H1 (cell line): ENCODE measurements around the gene DDX5. TPM values are rescaled to one million over a fixed set of nuclear protein-coding genes. Genes with fewer than 3 reads are reported as not detected.

ENCODE experiments used
- CTCF ChIA-PET: fragments of 300-600 bp; sonication (Branson Sonifier 250); formaldehyde crosslinking; loops from one replicate; lab custom pipeline; 2021; ENCODE audit not compliant: partially characterized antibody; lab: Charles Lee
- POLR2A ChIA-PET: fragments of 300-600 bp; sonication (Branson Sonifier 250); formaldehyde crosslinking; loops from one replicate; lab custom pipeline; 2021; ENCODE audit warnings: inconsistent platforms; ENCODE audit not compliant: partially characterized antibody; lab: Charles Lee
- DNase-seq, 2 experiments: peaks; one replicate each; pipeline versions ENCODE4 v3.0.0 to v3.0.0-alpha.2; 2010 to 2022; ENCODE audit warnings: low spot score in 2 of 2, low read depth in 1 of 2, mixed read lengths in 1 of 2
- FAIRE-seq: peaks from 2 replicates; lab custom pipeline; 2011; peaks lifted over from hg19 to GRCh38; lab: Jason Lieb, UNC
- H2AFZ ChIP-seq: 2 replicates; pipeline ENCODE4 v1.8.1; 2012; ENCODE audit warnings: low read length, inconsistent platforms
- H2AK5ac ChIP-seq: 2 replicates; pipeline ENCODE4 v1.6.1; 2013; ENCODE audit warnings: low read depth, low read length
- H2BK120ac ChIP-seq: replicated peaks from 2 replicates; pipeline ENCODE3; 2013; ENCODE audit warnings: low read depth, low read length, inconsistent platforms
- H2BK12ac ChIP-seq: 2 replicates; pipeline ENCODE4 v1.6.1; 2013; ENCODE audit warnings: low read depth, low read length
- H2BK15ac ChIP-seq: 2 replicates; pipeline ENCODE4 v1.6.1; 2013; ENCODE audit warnings: low read length
- H2BK20ac ChIP-seq: 2 replicates; pipeline ENCODE4 v1.6.1; 2013; ENCODE audit warnings: low read length
- H2BK5ac ChIP-seq: 2 replicates; pipeline ENCODE4 v1.6.1; 2013; ENCODE audit warnings: low read depth, low read length
- H3K14ac ChIP-seq: 2 replicates; pipeline ENCODE4 v1.6.1; 2013; ENCODE audit warnings: inconsistent platforms; ENCODE audit not compliant: insufficient read length
- H3K18ac ChIP-seq: 2 replicates; pipeline ENCODE4 v1.6.1; 2013; ENCODE audit warnings: low read length; ENCODE audit errors: extremely low read depth
- H3K23ac ChIP-seq: 2 replicates; pipeline ENCODE4 v1.6.1; 2013; ENCODE audit warnings: inconsistent platforms; ENCODE audit not compliant: insufficient read length
- H3K23me2 ChIP-seq: 2 replicates; pipeline ENCODE4 v1.6.1; 2013; ENCODE audit warnings: low read depth, low read length
- H3K27ac ChIP-seq: 2 replicates; pipeline ENCODE4 v1.6.1; 2011; ENCODE audit warnings: low read depth, low read length, inconsistent platforms
- H3K27me3 ChIP-seq, 4 experiments: replicated peaks in 1 of 4; 1 replicate in 1 of 4; 2 replicates in 3 of 4; pipeline versions ENCODE4 v1.6.1 to v1.8.1; 2011 to 2013; ENCODE audit warnings: low read length in 3 of 4, mild to moderate bottlenecking in 3 of 4, inconsistent platforms in 2 of 4, mixed read lengths in 2 of 4, moderate library complexity in 1 of 4; ENCODE audit not compliant: control insufficient read depth in 3 of 4, insufficient read depth in 3 of 4; ENCODE audit errors: extremely low read depth in 1 of 4
- H3K36me3 ChIP-seq, 4 experiments: 2 replicates each; pipeline versions ENCODE4 v1.6.1 to v1.8.1; 2011 to 2013; ENCODE audit warnings: mild to moderate bottlenecking in 4 of 4, low read length in 3 of 4, moderate library complexity in 2 of 4, control low read depth in 1 of 4, inconsistent platforms in 1 of 4; ENCODE audit not compliant: insufficient read depth in 4 of 4, control insufficient read depth in 2 of 4
- H3K4ac ChIP-seq: replicated peaks from 2 replicates; pipeline ENCODE3; 2013; ENCODE audit warnings: low read length, low read depth, mixed read lengths, inconsistent platforms; ENCODE audit not compliant: insufficient read length
- H3K4me1 ChIP-seq, 4 experiments: replicated peaks in 1 of 4; 1 replicate in 1 of 4; 2 replicates in 3 of 4; pipeline versions ENCODE4 v1.6.1 to v1.8.1; 2011 to 2013; ENCODE audit warnings: low read length in 3 of 4, inconsistent platforms in 2 of 4, mixed read lengths in 1 of 4; ENCODE audit not compliant: insufficient read depth in 4 of 4, control insufficient read depth in 3 of 4
- H3K4me2 ChIP-seq, 2 experiments: 2 replicates each; pipeline versions ENCODE4 v1.6.1 to v1.8.1; 2011 to 2013; ENCODE audit warnings: low read depth in 2 of 2, low read length in 2 of 2, control low read depth in 1 of 2, inconsistent platforms in 1 of 2, mild to moderate bottlenecking in 1 of 2; ENCODE audit not compliant: insufficient read depth in 1 of 2
- H3K4me3 ChIP-seq, 4 experiments: fragments of 200-600, 300-600 bp in 1 of 4; sonication (generic), shearing (Covaris generic), sonication (Bioruptor Twin) in 1 of 4; 2 replicates each; pipeline versions ENCODE4 v1.5.1 to v1.8.1; 2011 to 2016; ENCODE audit warnings: low read length in 4 of 4, low read depth in 3 of 4, control low read depth in 2 of 4, inconsistent platforms in 2 of 4, mild to moderate bottlenecking in 2 of 4, mixed read lengths in 1 of 4, moderate library complexity in 1 of 4; ENCODE audit not compliant: insufficient read depth in 2 of 4; ENCODE audit errors: extremely low read depth in 1 of 4
- H3K56ac ChIP-seq: replicated peaks from 2 replicates; pipeline ENCODE3; 2013; ENCODE audit warnings: low read depth, mild to moderate bottlenecking, mixed read lengths, low read length, inconsistent platforms; ENCODE audit not compliant: insufficient read length
- H3K79me1 ChIP-seq: 2 replicates; pipeline ENCODE4 v1.6.1; 2013; ENCODE audit warnings: low read depth, low read length, control low read depth
- H3K79me2 ChIP-seq, 2 experiments: 2 replicates each; pipeline versions ENCODE4 v1.6.1 to v1.8.1; 2012 to 2013; ENCODE audit warnings: low read length in 2 of 2, mild to moderate bottlenecking in 2 of 2, inconsistent platforms in 1 of 2; ENCODE audit not compliant: insufficient read depth in 2 of 2, control insufficient read depth in 1 of 2
- H3K9ac ChIP-seq, 4 experiments: replicated peaks in 1 of 4; 1 replicate in 1 of 4; 2 replicates in 3 of 4; pipeline versions ENCODE4 v1.6.1 to v1.8.1; 2011 to 2013; ENCODE audit warnings: low read depth in 3 of 4, low read length in 3 of 4, control low read depth in 2 of 4, mild to moderate bottlenecking in 2 of 4, moderate library complexity in 2 of 4, inconsistent platforms in 1 of 4; ENCODE audit errors: extremely low read depth in 1 of 4
- H3K9me3 ChIP-seq, 2 experiments: 2 replicates each; pipeline versions ENCODE4 v1.6.1 to v1.8.1; 2012 to 2013; ENCODE audit warnings: mild to moderate bottlenecking in 2 of 2, moderate library complexity in 2 of 2, control low read depth in 1 of 2, inconsistent platforms in 1 of 2, low read depth in 1 of 2, low read length in 1 of 2, mixed read lengths in 1 of 2; ENCODE audit not compliant: insufficient read depth in 2 of 2
- H4K20me1 ChIP-seq, 2 experiments: replicated peaks in 1 of 2; 2 replicates each; pipeline versions ENCODE3 to v1.8.1; 2011 to 2013; ENCODE audit warnings: inconsistent platforms in 2 of 2, low read length in 2 of 2, mild to moderate bottlenecking in 1 of 2; ENCODE audit not compliant: insufficient read depth in 2 of 2, control insufficient read depth in 1 of 2
- H4K5ac ChIP-seq: 2 replicates; pipeline ENCODE4 v1.6.1; 2013; ENCODE audit warnings: low read length, low read depth, mixed read lengths, inconsistent platforms; ENCODE audit not compliant: insufficient read length
- H4K8ac ChIP-seq: 2 replicates; pipeline ENCODE4 v1.8.0; 2013; ENCODE audit warnings: mild to moderate bottlenecking, moderate library complexity, low read length, inconsistent platforms; ENCODE audit not compliant: insufficient read depth; ENCODE audit errors: extremely low read depth
- H4K91ac ChIP-seq: replicated peaks from 2 replicates; pipeline ENCODE3; 2013; ENCODE audit warnings: low read length, mixed read lengths, inconsistent platforms; ENCODE audit not compliant: insufficient read length
- GTF2F1 ChIP-seq: IDR thresholded peaks from 2 replicates; pipeline ENCODE4 v1.6.1; 2012; ENCODE audit warnings: low read depth, low read length, improper control_type of control experiment, borderline replicate concordance
- NANOG ChIP-seq: IDR thresholded peaks from 2 replicates; pipeline ENCODE4 v1.6.1; 2011; ENCODE audit warnings: low read length, low read depth, mild to moderate bottlenecking, inconsistent platforms; ENCODE audit not compliant: insufficient read depth, poor library complexity, severe bottlenecking
- POLR2AphosphoS5 ChIP-seq: IDR thresholded peaks from 2 replicates; pipeline ENCODE4 v1.6.1; 2011; ENCODE audit warnings: low read depth, low read length
- WGBS, 2 experiments: shearing (Covaris generic) in 1 of 2; methylation state at CpG; one replicate each; pipeline versions ENCODE4 v1.1.6 to v1.1.7; 2013 to 2015; ENCODE audit warnings: low lambda C conversion rate in 2 of 2, mixed read lengths in 2 of 2, inconsistent platforms in 1 of 2, low coverage in 1 of 2, missing lambda C conversion rate in 1 of 2; ENCODE audit not compliant: insufficient replicate concordance in 2 of 2, insufficient coverage in 1 of 2, insufficient read length in 1 of 2; ENCODE audit errors: extremely low coverage in 1 of 2, missing lambda C conversion rate in 1 of 2; 5-methylcytosine and 5-hydroxymethylcytosine counted together
- polyA plus RNA-seq, 7 experiments: library from polyadenylated mRNA; depleted of rRNA in 3 of 7; stranded (reverse) in 5 of 7; unstranded in 2 of 7; fragments of >200 nt in 5 of 7; fragments of 200-250 nt in 2 of 7; gene quantifications; 1 replicate in 5 of 7; 2 replicates in 1 of 7; 4 replicates in 1 of 7; pipeline versions ENCODE4 v1.2.1 to v1.2.3, GENCODE V29; 2011 to 2013; ENCODE audit warnings: missing spikeins in 2 of 7, mixed read lengths in 2 of 7
- total RNA-seq: library from RNA; stranded (reverse); fragmentation: NEBNext Ultra II Directional; extraction: Animal tissue kit (Norgen Biotek cat#: 25700); gene quantifications from 2 replicates; pipeline ENCODE4 v1.2.1, GENCODE V29; 2021

The DDX5 gene
- total and polyA plus RNA-seq, 2 of the 8 experiments (the other 6 are each of a cell fraction or from before 2014, with no cell fraction given) = 572 to 591 TPM

DNA sequence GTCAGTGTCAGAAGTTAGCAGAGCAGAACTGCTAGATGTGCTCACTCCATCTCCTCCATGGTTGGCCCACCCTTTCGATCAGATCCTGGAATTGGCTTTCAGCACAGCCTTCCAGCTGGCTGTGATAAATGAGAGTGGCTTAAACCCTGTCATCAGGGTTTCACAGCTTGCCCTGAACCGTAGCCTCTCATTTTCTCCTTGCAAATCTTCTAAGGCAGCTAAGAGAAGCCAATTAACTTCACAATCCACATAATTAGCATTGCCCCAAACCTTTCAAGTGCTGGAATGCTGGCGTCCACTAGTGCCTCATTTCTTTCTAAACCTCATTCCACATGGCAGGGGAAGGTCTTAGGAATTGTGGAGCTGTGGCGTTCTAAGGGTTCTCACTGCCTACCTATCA, 35.5 kb downstream of the DDX5 start:
- DNase-seq (no peak), FAIRE-seq (no peak)
- TF ChIP-seq NANOG (no peak), GTF2F1 (no peak), POLR2AphosphoS5 (no peak)

More for the DNA sequence above, 35.5 kb downstream of the DDX5 start:
- no peak overlapping the region for H4K91ac ChIP-seq
- no peak overlapping the region for H3K56ac ChIP-seq
- no peak overlapping the region for H3K14ac ChIP-seq
- no peak overlapping the region for H3K23ac ChIP-seq
- H3K9me3 ChIP-seq = no peaks in the 10 kb centered on the region
- H3K4me2 ChIP-seq = no peak overlapping the region
- H3K4ac ChIP-seq = no peak overlapping the region
- no peak overlapping the region for H2BK12ac ChIP-seq
- H2AFZ ChIP-seq = no peak overlapping the region
- H3K79me2 ChIP-seq = no peaks in the 10 kb centered on the region
- H3K36me3 ChIP-seq = no peaks in the 10 kb centered on the region
- no peaks in the 10 kb centered on the region for H3K79me1 ChIP-seq
- H3K27me3 ChIP-seq = no peaks in the 10 kb centered on the region
- no peak overlapping the region for H3K4me3 ChIP-seq
- no peak overlapping the region for H4K5ac ChIP-seq
- WGBS, 2 experiments = 67% methylated on average over 4 of the region's 4 CpGs; no CpG with 5 or more reads in 1 of the 2 experiments
- no peak overlapping the region for H3K9ac ChIP-seq
- no peak overlapping the region for H2AK5ac ChIP-seq
- no peak overlapping the region for H4K8ac ChIP-seq
- no peak overlapping the region for H3K18ac ChIP-seq
- H4K20me1 ChIP-seq = no peaks in the 10 kb centered on the region
- POLR2A ChIA-PET = interaction anchor here (0.8 to 1.4 kb wide), 2 partner anchors 12 to 13 kb away, joined by 3 read pairs; no protein-coding TSS in a partner anchor
- peaks cover 0 to 5% (median 0%) of the 10 kb centered on the region in 4 experiments; a peak in 3 of 7 replicates for H3K4me1 ChIP-seq
- no peak overlapping the region for H2BK120ac ChIP-seq
- H2BK15ac ChIP-seq = peak overlapping the region; percentile 9; the same call in 1 of the 2 replicates
- CTCF ChIA-PET = interaction anchor here (1.0 to 1.9 kb wide), 2 partner anchors 21 to 52 kb away, joined by 3 to 12 read pairs; no protein-coding TSS in a partner anchor
- no peak overlapping the region for H3K27ac ChIP-seq
- H3K23me2 ChIP-seq = no peaks in the 10 kb centered on the region
- no peak overlapping the region for H2BK20ac ChIP-seq
- no peak overlapping the region for H2BK5ac ChIP-seq
